Neural crest cell (in vitro differentiated cells): ENCODE data around the gene ACOT4. TPM values are rescaled to one million over a fixed set of nuclear protein-coding genes. Genes with fewer than 3 reads are reported as not detected.
"Not testable (repeated sequence)": the region's sequence is repeated elsewhere in the genome, so short reads cannot be mapped to it uniquely, and the experiment has no call there.

Experiments used
- DNase-seq: peaks from one replicate; pipeline ENCODE4 v3.0.0; 2021; ENCODE audit warnings: low read depth, mixed read lengths, low spot score
- H3K27ac Mint-ChIP-seq: one replicate; pipeline ENCODE4 v1.8.0; 2021; ENCODE audit warnings: mild to moderate bottlenecking, mixed read lengths; ENCODE audit not compliant: unreplicated experiment
- H3K27me3 Mint-ChIP-seq: 2 replicates; pipeline ENCODE4 v1.8.0; 2021; ENCODE audit warnings: low read depth, mild to moderate bottlenecking, mixed read lengths
- H3K36me3 Mint-ChIP-seq: 2 replicates; pipeline ENCODE4 v1.8.0; 2021; ENCODE audit warnings: low read depth, mild to moderate bottlenecking, mixed read lengths
- H3K4me1 Mint-ChIP-seq: 2 replicates; pipeline ENCODE4 v1.8.0; 2021; ENCODE audit warnings: mixed read lengths
- H3K4me3 Mint-ChIP-seq: one replicate; pipeline ENCODE4 v1.8.0; 2021; ENCODE audit warnings: mild to moderate bottlenecking, mixed read lengths
- H3K9me3 Mint-ChIP-seq: 2 replicates; pipeline ENCODE4 v1.8.0; 2021; ENCODE audit warnings: mixed read lengths
- CTCF ChIP-seq: fragments of 200-600 bp; sonication (generic); conservative IDR thresholded peaks from 2 replicates; pipeline ENCODE4 v1.5.0; 2021; ENCODE audit warnings: antibody characterized with exemption, mild to moderate bottlenecking
- total RNA-seq: library from RNA; stranded (reverse); gene quantifications from 2 replicates; pipeline ENCODE4 v1.2.1, GENCODE V29; 2021

ACOT4 gene
- total RNA-seq, 1 donor from 2014 or later, result 0.98 TPM

GRCh38 chr14:73576391-73576790, 15.3 kb upstream of the ACOT4 start:
- no peaks in the 10 kb centered on the region for H3K4me1 Mint-ChIP-seq
- H3K27ac Mint-ChIP-seq, result no peak overlapping the region
- no peak for DNase-seq
- no peaks in the 10 kb centered on the region for H3K27me3 Mint-ChIP-seq
- no peak overlapping the region for H3K4me3 Mint-ChIP-seq
- no peak for TF ChIP-seq CTCF
- H3K9me3 Mint-ChIP-seq, result no peaks in the 10 kb centered on the region
- peaks cover 15% of the 10 kb centered on the region for H3K36me3 Mint-ChIP-seq

- not testable (repeated sequence) for DNase-seq, H3K27me3 Mint-ChIP-seq, H3K4me1 Mint-ChIP-seq, H3K27ac Mint-ChIP-seq, H3K4me3 Mint-ChIP-seq, H3K9me3 Mint-ChIP-seq
- peaks cover 13% of the 10 kb centered on the region for H3K36me3 Mint-ChIP-seq
Observed at GRCh38 chr14:73577214-73577613, 14.5 kb upstream of the ACOT4 start.

DNA sequence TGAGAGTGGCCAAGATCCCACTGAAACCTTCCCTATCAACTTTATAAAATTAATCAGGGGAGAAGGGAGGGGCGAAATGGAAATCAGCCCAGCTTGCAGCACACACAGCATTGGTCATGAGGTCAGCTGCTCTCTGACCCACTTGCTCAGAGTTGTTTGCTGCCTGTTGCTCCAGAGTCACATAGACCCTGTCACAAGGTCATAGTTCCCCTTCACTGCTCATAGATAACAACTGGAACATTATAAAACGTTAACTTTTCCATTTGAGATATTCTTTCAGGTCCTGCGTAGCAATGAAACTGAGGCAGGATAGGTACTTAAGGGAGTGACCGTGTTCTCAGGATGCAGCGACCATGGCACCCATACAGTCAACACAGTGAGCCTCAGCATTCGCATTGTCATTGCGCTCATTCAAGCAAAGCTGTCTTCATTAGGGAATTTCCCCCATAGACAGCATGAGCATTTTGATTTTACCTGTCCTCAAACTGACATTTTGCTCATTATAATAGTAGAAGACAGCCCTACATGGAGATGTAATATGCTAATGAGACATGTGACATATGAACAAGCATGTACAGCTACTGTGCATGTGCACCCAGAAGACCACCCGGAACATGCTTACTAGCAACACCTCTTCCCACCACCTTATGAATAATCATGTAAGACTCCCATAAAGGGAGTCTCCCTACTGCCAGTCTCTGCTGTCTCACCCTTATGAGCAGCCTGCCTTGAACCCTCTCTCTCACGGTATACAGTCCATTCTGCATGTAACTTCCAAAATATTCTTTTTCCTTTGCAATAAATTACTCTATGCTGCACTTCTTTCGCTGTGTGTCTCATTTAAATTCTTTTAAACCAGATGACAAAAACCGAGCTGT, 9.3 kb upstream of the ACOT4 start:
- not testable (repeated sequence) for H3K9me3 Mint-ChIP-seq, DNase-seq, H3K4me3 Mint-ChIP-seq, H3K4me1 Mint-ChIP-seq, H3K36me3 Mint-ChIP-seq, H3K27me3 Mint-ChIP-seq, H3K27ac Mint-ChIP-seq

- Mint-ChIP-seq H3K36me3 (no peaks in the 10 kb centered on the region), H3K4me3 (no peak overlapping the region), H3K9me3 (no peaks in the 10 kb centered on the region), H3K4me1 (no peaks in the 10 kb centered on the region), H3K27ac (no peak overlapping the region), H3K27me3 (peaks cover 27% of the 10 kb centered on the region)
- no peak for DNase-seq
- no peak for TF ChIP-seq CTCF
Observed at GRCh38 chr14:73588695-73589094, 3.0 kb upstream of the ACOT4 start.

DNA sequence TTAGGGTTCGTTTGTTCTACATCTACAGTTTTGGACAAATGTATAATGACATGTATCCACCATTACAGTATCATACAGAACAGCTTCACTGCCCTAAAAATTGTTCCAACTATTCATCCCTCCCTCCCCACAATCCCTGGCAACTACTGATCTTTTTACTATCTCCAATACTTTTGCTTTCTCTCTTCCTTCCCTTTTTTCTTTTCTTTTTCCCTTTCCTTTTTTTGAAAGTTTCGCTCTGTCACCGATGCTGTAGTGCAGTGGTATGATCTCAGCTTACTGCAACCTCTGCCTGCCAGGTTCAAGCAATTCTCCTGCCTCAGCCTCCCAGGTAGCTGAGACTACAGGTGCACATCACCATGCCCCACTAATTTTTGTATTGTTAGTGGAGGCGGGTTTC, 2.6 kb upstream of the ACOT4 start:
- no peaks in the 10 kb centered on the region for H3K9me3 Mint-ChIP-seq
- no peak for DNase-seq
- H3K4me3 Mint-ChIP-seq, result no peak overlapping the region
- H3K4me1 Mint-ChIP-seq, result no peaks in the 10 kb centered on the region
- H3K27me3 Mint-ChIP-seq, result peaks cover 30% of the 10 kb centered on the region
- no peaks in the 10 kb centered on the region for H3K36me3 Mint-ChIP-seq
- no peak overlapping the region for H3K27ac Mint-ChIP-seq
- no peak for TF ChIP-seq CTCF

DNA sequence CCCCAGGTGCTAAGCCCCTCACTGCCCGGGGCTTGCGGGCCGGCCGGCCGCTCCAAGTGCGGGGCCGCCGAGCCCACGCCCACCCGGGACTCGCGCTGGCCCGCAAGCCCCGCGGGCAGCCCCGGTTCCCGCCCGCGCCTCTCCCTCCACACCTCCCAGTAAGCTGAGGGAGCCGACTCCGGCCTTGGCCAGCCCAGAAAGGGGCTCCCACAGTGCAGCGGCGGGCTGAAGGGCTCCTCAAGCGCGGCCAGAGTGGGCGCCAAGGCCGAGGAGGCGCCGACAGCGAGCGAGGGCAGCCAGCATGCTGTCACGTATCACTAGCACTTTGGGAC, 1.0 kb upstream of the ACOT4 start:
- not testable (repeated sequence) for H3K4me3 Mint-ChIP-seq, DNase-seq
- H3K27me3 Mint-ChIP-seq, result peaks cover 32% of the 10 kb centered on the region

GRCh38 chr14:73594491-73594890, 2.8 kb downstream of the ACOT4 start:
- Mint-ChIP-seq H3K4me1 (peaks cover 4% of the 10 kb centered on the region), H3K9me3 (no peaks in the 10 kb centered on the region), H3K27me3 (peaks cover 31% of the 10 kb centered on the region), H3K27ac (no peak overlapping the region), H3K4me3 (peak overlapping the region; percentile 56), H3K36me3 (no peaks in the 10 kb centered on the region)
- DNase-seq, result no peak
- no peak for TF ChIP-seq CTCF

More for the DNA sequence above, 1.0 kb upstream of the ACOT4 start:
- not testable (repeated sequence) for H3K36me3 Mint-ChIP-seq, H3K27ac Mint-ChIP-seq, H3K4me1 Mint-ChIP-seq, H3K9me3 Mint-ChIP-seq
